NCI-H146 treated with DMSO at 0.1 percent for 48 hours (cell line): Measurements from ENCODE around the gene MAN2B2.
"Not testable (repeated sequence)": the region's sequence is repeated elsewhere in the genome, so short reads cannot be mapped to it uniquely, and the experiment has no call there.

Experiments used
- DNase-seq: peaks from one replicate; lab custom pipeline; 2025; ENCODE audit not compliant: unreplicated experiment; lab: John Stamatoyannopoulos, UW

MAN2B2 gene

DNA sequence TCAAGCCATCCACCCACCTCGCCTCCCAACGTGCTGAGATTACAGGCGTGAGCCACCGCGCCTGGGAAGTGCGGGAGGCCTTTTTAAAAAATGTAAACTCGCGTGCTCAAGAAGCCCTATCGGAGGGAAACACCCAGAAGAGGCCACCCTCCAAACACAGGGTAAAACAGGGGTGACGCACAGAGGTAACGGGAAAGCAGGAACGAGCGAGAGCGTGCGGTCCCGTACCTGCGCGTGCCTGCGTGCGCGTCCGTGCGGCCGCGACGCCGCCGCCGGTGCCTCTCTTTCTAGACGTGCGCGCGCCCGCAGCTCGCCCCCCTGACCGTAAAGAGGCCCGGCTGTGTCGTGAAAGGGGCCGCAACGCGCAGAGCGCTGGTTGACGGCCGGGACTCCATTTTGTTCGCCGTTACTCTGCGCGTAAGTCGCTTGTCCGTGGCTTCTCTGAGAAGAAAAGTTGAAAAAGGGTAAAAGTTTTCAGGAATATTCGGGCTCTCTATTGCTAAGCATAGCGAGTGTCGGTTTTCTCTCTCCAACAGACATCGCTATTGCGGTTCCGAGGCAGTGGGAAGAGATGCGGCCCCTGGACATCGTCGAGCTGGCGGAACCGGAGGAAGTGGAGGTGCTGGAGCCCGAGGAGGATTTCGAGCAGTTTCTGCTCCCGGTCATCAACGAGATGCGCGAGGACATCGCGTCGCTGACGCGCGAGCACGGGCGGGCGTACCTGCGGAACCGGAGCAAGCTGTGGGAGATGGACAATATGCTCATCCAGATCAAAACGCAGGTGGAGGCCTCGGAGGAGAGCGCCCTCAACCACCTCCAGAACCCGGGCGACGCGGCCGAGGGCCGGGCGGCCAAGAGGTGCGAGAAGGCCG lies 65.5 kb downstream of the MAN2B2 start, which contains the start of gene MRFAP1:
TSS of gene MRFAP1 (plus strand) at position 394 of the 872 bp plus-strand sequence. CDS start at position 572, 178 bp downstream.
- peak; percentile 89 for DNase-seq

DNA sequence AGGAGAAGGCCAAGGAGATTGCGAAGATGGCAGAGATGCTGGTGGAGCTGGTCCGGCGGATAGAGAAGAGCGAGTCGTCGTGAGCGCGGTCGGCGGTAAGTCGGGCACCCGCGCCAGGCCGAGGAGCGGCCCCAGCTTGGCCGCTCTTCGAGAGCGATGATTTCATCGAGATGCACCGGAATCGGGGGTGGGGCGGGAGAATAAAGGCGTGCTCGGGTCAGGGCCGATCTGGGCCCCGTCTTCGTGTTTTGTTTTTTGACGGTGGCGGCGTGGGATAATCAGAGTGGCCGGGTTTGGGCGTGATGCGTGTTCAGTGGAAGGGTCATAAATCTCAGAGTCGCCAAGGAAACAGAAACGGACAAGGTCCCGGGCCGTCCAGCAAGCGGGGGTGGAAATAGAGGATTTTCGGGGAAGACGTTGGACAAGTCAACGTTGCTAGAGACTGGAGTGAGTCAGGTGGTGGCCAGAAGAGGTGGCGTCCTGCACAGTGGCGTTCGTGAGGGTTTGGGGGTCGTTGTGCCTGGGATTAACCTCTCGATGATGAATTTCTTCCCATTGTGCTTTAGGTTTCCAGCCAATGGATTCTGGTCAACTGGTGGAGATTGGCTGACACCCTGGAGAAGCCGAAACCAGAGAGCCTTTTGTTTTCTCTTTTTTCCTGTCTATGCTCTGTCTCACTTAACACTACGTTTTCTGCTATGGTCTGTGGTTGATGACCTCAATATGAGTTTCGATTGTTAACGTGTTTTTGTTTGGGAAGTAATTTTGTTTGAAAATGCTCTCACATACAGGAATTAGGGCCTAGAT lies 66.4 kb downstream of the MAN2B2 start:
- no peak for DNase-seq

DNA sequence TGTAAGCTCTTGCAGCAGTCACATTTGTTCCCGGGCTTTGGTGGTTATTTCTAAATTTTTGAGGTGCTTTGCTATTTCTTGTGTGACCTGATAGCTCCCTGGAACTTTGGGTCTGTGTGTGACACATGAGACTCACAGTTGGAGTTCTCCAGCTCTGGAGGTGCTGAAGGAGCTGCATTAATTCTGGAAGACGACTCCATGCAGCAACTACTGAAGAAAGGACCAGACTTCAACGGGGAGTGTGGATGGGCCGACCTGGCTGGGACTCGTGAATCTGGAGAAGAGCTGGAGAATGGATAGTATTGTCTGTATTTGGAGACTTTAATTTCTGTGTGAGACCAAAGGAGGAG lies 67.0 kb downstream of the MAN2B2 start:
- no peak for DNase-seq

DNA sequence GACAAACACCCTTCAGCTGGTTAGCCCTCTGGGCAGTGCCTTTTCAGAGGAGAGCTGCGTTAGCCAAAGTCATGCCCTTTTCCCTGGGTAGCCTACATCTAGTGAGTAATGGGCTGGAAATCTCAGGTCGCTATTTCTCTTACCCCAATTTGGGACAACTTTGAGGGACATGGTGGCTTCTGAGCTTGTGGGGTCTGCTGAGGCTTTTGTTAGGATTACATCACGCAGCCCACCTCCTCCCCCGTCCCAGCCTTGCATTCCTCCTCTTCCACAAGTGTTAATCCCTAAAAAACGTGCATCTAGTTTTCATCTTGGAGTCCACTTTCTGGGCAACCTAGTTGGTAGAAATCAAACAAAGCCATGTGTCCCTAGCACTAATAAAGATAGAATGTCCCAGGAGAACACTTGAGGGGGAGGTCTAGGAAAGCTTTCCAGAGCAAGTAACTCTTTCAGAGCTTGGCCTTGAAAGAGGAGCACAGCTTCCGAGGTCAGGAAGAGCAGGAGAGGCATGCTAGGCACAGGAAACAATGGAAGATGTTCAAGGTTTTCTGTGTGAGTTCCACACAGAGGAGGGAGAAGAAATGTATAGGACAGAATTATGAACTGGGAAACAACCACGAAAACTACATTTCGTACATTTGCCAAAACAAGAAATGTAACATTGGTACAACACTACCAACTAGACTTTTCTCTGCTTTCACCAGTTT lies 68.3 kb downstream of the MAN2B2 start:
- no peak for DNase-seq

DNA sequence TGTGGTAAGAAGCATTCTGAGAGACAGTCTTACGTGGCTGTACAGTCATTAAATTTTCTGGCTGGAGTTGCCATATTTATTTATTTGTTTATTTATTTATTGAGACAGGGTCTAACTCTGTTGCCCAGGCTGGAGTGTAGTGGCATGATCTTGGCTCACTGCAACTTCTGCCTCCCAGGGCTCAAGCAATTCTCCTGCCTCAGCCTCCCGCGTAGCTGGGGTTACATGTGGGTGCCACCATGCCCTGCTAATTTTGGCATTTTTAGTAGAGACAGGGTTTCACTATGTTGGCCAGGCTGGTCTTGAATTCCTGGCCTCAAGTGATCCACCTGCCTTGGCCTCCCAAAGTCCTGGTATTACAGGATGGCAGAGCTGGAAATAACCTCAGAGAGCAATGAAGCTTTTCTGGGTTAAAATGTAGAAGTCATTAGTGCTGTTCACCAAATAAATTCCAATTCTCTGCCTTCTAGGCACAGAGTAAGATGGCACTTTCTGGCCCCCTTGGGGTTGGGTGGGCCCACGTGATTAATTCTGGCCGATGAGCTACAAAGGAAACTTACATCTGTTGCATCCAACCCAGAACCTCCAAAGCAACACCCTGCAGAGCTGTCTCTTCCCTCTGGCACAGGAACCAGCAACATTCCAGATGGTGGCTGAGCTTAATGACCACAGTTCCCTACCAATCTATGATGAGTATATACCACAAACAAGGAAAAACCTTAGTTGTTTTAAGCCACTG lies 70.0 kb downstream of the MAN2B2 start:
- DNase-seq, result no peak

DNA sequence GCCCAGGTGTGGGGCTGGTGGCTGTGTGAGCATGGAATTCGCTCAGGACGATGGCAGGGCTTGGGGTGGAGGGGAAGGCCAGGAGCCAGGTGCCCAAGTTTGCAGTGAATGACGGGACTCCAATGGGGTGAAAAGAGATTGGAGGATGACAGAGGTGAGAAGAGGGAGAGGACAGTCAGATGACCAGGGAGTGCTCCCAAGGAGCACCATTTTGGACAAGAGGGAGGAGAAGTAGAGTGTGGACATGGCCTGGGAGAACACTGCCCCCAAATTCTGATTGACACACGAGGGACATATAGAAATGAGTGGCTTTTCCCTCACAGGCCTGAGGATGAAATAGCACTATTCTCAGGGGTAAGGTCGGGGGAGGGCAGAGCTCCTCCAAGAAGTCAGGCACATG lies 72.2 kb downstream of the MAN2B2 start:
- no peak for DNase-seq

DNA sequence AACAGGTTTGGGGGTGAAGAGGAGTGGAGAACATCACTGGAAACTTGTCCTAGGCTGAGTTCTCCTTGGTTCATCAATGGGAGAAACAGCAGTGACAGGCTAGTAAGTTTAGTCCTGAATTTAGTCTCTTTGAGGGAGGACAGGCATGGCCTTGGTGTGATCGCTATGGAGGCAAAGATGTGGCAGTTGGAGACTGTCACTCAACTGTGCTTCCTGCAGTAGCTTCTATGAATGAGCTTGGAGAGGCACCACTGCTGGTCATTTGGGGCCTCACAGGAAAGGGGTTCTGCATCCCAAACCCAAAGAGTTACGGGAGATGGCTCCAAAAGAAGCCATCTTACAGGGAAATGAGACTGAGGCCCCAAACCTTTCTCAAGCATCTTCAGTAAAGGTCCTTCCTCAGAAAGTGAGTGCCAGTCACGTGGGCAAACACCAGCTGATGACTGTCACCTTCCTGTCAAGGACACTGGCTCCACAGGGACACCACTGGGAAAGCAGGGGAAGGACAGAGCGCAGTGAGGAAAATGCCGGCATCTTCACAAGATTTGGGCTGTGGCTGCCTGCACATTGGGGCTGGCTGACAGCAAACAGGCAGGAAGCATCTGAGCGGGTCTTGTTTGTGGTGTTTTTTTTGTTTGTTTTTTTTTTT lies 72.7 kb downstream of the MAN2B2 start:
- no peak for DNase-seq

DNA sequence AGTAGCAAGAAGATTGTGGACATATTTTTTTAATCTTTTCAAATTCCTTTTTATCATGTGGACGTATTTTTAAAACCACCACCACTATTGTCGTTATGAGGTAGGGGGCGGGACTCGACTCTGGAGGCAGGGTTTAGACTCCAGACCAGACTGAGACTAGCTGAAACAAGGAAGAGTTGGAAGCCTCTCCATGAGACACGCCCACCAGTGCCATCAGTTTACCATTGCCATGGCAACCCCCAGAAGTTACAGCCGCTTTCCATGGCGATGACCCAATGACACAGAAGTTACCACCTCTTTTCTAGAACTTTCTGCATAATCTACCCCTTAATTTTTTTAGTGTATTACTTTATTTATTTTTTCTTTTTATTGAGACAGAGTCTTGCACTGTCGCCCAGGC lies 74.2 kb downstream of the MAN2B2 start:
- no peak for DNase-seq

DNA sequence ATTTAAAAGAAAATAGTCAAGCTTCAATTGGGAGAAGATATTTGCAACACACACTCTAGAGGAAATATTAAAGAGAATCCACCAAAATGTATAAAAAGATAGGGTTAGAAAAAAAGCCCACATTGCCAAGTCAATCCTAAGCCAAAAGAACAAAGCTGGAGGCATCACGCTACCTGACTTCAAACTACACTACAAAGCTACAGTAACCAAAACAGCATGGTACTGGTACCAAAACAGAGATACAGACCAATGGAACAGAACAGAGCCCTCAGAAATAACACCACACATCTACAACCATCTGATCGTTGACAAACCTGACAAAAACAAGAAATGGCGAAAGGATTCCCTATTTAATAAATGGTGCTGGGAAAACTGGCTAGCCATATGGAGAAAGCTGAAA lies 79.2 kb downstream of the MAN2B2 start:
- not testable (repeated sequence) for DNase-seq

DNA sequence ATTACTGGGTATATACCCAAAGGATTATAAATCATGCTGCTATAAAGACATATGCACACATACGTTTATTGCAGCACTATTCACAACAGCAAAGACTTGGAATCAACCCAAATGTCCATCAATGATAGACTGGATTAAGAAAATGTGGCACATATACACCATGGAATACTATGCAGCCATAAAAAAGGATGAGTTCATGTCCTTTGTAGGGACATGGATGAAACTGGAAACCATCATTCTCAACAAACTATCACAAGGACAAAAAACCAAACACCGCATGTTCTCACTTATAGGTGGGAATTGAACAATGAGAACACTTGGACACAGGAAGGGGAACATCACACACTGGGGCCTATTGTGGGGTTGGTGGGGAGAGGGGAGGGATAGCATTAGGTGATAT lies 80.3 kb downstream of the MAN2B2 start:
- DNase-seq, result not testable (repeated sequence)

DNA sequence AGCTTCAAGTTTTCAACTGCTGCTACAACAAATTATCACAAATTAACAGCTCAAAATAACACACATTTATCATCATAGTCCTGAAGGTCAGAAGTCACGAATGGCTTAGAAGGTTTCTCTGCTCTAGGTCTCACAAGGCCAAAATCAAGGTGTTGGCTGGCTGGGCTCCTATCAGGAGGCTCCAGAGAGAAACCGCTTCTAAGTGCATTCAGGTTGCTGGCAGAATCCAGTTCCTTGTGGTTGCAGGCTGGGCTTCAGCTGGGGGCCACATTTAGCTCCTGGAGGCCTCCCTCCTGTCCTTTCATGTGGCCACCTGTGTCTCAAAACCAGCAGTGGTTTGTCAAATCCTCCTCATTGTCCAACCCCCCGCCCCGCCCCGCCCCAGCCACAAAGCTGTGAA lies 80.9 kb downstream of the MAN2B2 start:
- DNase-seq, result no peak

DNA sequence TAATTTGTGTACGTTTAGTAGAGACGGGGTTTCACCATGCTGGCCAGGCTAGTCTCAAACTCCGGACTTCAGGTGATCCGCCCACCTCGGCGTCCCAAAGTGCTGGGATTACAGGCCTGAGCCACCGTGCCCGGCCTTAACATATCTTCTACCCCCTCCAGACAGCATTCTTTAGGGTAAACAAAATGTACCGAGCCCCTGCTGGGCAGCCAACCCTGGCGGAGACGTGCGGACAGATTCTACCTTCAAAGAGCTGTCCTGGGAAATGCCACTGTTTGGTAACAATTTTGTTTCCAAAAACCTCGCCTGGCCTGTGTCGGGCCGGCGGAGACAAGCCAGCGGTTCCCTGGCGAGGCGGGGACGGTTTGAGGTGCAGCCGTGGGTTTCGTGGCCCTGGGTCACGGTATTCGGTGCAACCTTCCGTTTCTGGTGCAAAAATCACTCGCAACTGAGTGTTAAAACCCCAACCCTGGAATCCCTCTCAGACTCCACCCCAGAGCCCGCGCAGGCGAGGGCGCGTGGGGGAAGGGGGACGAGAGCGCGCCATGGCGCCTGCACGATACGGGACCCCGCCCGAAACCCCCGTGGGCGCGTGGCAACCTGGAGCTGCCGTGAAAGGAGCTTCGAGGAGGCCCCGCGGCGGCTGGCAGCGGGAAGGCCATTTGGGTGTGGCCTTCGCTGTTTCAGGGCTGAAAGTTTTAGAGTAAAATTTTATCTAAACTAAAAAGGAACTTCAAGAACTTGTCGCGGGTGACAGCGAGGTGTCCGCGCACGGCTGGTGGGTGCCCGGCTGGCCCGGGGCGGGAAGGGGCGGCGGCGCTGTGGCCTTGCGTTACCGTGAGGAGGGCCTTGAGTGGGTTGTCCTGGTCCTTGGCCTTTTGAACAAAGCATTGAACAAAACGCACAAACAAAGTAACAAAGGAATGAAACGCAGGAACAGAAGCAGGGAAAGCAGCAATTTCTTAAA lies 82.5 kb downstream of the MAN2B2 start:
- no peak for DNase-seq

DNA sequence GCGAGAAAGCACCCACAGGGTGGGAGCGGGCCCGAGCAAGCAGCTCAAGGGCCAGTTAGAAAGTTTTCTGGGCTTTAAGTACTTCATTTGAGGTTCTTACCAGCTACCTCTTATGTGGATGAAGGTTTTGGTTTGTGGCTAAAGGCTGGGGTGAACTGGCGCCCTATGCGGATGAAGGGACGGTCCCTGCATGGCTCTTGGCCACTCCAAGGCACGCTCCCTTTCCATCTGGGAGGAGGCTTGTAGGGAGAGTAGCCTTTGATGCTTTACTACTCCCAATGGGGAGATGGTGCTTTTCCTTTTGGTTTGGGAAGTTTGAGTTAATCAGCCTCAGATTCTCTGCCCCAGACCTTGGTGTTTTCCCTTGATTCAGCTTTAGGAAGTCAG lies 83.2 kb downstream of the MAN2B2 start:
- DNase-seq, result no peak

DNA sequence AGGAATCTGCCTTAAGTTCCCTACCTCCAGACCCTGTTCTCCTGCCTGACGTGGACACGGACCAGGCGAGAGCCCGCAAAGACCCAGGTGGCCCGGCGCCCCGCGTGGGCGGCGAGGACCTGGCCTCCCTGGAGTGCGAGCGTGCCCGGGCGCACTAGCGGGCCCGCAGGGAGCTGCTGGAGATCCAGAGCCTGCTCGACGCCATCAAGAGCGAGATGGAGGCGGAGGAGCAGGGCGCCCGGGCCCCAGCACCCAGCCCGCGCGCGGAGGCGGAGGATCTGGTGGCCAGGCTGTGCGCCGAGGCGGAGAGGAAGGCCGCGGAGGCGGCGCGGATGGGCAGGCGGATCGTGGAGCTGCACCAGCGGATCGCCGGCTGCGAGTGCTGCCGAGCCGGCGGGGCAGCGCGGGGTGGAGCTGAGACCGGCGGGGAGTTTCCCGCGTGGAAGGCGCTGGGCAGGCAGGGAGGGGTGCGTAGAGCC lies 83.6 kb downstream of the MAN2B2 start:
- DNase-seq, result no peak

DNA sequence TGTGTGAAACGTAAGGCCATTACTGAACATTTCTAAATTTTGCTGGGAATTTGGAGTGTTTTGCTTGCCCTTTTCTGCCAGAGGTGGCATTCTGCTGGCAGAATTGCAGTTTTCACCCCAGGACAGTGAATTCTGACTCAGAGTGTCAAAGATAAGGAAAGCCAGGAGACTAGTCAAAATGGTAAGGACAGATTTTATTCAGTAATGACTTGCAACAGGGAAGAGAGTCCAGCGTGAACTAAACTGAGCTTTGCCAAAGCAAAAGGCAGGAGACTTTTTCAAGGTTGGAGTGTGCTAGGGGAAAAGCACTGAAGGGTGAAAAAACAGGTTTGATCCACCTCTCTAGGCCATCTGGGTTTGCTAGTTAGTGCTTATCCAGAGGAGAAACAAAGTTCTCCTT lies 84.9 kb downstream of the MAN2B2 start:
- no peak for DNase-seq

DNA sequence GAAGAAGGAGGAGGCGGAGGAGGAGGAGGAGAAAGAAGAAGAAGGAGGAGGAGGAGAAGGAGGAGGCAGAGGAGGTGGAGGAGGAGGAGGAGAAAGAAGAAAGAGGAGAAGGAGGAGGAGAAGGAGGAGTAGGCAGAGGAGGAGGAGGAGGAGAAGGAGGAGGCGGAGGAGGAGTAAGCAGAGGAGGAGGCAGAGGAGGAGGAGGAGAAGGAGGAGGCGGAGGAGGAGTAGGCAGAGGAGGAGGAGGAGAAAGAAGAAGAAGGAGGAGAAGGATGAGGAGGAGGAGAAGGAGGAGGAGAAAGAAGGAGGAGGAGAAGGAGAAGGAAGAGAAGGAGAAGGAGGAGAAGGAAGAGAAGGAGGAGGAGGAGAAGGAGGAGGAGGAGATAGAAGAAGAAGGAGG lies 85.4 kb downstream of the MAN2B2 start:
- DNase-seq, result no peak

DNA sequence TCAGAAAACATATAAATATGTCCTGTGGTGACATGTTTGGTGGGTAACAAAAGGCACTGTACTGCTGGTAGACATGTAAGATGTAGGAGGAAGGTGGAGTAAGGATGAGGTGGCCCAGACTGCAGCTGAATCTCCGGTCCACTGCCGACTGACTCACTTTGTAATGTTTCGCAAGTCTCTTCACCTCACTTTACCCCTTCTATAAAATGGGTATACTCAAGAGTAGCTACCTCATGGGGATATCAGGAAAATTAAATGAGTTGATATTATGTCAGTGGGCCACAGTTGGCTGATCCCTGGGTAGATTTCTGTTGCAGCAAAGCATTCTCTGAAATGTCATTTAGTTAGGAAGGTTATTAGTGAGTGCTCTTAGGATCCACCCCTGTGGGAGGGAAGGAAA lies 87.6 kb downstream of the MAN2B2 start:
- DNase-seq, result no peak

DNA sequence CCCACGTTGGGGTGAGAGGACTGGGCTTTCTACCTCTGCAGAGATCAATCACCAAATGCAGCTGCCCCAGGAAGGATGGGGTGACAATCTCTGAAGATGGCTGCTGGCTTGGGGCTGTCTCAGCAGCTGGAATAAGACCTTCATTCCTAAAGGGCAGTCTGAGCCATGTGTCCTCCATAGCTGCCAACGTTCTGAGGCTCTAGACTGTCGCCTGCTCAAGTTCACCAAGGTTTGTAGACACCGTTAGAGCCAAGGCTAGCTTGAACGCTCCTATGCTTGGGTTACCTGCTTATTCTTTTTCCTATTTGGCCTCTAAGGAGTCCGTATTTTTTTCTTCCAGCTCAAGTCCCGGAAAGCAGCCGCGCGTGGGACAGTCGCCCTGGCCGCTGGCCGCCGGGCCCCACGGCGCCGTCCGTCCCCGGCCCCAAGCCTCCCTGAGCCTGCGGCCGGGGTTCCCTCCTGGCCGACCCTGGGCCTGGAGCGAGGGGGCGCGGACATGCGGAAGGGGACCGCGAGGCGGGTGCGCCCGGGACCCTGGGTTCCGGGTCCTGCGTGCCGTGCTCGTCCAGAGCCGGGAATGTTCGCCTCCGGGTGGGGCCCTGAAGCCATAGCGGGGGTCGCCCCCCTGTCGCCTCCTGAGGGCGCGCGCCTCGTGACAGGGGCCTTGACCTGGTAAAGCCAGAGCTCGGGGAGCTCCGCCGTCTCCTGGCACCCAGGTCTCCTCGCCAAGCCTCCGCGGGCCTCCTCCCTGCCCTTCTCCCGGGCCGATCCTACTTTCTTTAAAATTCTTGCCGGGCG lies 88.8 kb downstream of the MAN2B2 start:
- no peak for DNase-seq
